GM21390 (cell line): Measurements from ENCODE around the gene INPP4B.

Experiments
- ATAC-seq: cut with Tn5 transposase; IDR thresholded peaks from one replicate; pipeline ENCODE4 v1.9.1; 2021; ENCODE audit not compliant: unreplicated experiment

INPP4B gene

DNA sequence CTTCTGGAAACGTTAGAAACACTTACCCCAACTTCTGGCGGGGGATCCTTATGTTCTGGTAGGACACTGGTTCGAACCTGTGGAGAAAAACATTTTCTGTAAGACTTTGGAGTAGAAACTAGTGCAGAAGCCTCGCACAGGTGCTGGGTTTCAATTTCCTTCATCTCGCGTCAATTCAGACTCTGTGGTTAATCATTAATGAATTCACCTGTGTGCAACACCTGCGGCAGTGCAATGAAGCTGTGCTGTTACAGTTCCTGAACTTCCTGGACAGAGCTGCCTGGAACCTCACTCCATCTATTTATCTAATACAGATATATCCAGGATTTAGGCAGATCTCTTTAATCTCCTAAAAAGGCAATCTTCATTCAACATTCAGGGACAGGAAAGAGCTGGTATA, 531.4 kb downstream of the INPP4B start:
- no peak for ATAC-seq

DNA sequence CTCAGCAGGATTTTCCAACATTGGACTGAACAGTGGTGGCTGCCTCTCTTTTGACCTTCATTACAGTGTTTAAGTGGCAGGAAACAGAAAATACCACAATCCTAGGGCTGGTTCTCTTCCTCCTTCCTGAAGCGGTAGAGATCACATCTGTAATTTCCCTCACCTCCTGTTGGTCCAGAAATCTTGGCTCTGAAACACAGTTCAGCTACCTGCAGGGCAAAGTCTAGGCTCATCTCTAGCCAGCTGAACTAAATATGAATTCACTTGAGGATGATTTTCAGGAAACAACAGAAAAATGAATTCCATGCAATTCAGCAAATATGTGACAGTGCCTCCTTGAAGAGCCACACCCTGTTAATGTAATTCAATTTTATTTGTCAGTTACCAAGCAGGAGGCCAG, 531.9 kb downstream of the INPP4B start:
- ATAC-seq: no peak

DNA sequence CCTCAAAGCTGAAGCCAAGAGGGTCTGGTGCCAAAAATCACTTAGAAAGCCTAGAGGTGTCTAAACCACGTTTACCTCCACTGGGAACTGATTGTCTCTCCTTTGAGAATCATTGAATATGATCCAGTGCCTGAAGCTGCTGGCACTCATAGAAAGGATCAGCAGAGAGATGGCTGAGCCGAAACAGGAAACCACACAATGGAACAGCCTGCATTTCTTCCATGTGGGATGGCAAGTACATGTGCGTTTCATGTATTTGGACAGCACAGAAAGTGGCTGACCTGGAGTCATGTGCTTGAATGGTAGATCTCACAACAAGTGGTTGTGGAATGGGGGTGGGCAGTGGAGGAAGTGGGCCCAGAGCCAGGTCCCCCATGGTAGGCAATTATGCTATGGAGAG, 533.7 kb downstream of the INPP4B start:
- ATAC-seq: no peak

DNA sequence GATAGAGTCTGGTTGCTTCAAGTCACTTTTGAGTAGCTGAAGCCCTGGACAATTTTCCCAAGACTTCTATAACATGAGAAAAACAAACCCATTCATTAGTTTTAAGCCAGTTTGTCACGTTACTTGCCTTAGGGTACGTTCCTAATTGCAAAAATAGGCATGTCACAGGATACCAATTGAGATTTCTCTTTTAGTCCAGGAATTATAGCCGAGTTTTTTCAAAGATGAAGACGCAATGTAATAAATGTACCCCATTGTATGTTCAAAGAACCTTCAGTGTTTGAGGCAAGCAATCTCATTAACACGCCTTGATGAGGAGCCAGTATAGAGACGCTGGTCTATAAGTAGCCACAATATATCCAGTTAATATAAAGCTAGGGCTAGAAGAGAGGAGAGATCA, 534.2 kb downstream of the INPP4B start:
- no peak for ATAC-seq

DNA sequence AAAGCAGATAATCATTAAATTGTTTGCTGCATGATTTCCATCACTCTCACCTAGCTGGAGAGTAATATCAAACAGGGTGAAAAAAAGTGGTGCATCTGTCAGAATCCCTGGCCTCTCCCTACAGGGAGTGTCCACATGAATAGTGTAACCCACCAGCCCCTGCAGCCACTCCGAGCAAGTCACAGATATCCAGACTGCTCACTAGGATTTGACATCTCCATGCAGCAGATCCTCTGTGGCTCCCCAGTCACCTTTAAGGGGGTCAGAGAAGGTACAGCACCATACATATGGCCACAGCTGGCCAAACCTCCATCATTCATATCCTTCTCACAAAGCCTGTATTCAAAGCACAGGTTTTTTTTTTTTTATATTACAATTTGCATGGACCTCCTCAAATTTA, 536.3 kb downstream of the INPP4B start:
- no peak for ATAC-seq

DNA sequence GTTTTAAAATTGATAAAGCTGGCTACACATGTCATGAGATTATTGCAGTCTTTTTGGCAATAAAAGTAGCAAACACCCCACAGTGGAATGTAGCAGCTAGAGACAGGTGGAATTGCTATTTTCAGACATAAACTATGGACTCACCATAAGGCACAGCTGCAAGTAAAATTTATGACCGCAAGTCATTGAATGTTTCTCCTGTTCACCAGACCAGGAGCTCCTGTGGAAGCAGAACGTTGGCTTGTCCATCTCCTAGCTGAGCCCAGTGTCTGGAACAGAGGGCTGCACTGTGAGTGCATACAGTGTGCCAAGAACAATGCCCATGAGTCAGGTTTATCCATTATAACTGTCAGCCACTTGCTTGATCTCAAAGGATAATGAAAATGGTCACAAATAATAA, 538.2 kb downstream of the INPP4B start:
- no peak for ATAC-seq

DNA sequence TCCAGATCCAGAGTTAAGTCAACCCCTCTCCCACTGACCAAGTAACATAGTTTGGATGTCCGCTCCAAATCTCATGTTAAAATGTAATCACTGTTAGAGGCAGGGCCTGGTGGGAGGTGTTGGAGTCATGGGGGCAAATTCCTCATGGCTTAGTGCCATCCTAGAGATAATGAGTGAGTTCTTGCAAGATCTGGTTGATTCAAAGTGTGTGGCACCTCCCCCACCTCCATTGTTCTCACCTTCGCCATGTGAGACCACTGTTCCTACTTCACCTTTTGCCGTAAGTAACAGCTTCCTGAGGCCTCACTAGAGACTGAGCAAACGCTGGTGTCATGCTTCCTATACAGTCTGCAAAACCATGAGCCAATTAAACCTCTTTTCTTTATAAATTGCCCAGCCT, 548.8 kb downstream of the INPP4B start:
- no peak for ATAC-seq

DNA sequence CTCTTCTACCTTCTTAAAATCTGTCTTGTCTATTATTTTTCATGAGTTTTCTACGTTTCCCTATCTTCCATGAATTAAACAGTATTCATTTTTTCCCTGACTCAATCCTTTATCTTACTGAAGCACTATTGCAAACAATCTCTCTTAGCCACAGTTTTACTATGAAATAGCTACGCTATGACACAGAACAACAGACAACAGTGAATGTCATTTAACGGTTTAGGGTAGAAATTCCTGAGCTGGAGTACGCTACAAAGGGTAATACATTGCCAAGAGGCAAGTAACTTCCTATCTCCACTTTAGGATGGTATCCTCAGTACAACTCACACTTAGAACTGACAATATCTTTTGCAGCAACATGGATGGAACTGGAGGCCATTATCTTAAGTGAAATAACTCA, 552.6 kb downstream of the INPP4B start:
- no peak for ATAC-seq

DNA sequence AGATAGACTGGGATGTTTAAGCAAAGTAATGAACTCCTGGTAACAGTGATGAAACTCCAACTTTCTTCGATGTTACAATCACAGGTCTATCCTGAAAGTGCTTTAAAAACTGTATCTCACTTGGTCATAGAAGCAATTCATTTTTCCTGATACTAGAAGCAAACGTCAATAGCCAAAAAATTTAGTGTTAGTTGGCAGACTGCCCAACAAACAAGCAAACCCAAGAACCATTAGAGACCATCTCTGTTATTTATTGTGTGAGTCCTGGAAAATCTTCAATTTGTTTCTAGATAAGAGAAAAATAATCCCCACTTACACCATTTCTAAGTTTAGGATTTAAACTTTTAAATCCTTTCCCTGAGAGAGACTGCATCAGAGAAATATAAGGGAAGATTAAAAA, 553.9 kb downstream of the INPP4B start:
- no peak for ATAC-seq

DNA sequence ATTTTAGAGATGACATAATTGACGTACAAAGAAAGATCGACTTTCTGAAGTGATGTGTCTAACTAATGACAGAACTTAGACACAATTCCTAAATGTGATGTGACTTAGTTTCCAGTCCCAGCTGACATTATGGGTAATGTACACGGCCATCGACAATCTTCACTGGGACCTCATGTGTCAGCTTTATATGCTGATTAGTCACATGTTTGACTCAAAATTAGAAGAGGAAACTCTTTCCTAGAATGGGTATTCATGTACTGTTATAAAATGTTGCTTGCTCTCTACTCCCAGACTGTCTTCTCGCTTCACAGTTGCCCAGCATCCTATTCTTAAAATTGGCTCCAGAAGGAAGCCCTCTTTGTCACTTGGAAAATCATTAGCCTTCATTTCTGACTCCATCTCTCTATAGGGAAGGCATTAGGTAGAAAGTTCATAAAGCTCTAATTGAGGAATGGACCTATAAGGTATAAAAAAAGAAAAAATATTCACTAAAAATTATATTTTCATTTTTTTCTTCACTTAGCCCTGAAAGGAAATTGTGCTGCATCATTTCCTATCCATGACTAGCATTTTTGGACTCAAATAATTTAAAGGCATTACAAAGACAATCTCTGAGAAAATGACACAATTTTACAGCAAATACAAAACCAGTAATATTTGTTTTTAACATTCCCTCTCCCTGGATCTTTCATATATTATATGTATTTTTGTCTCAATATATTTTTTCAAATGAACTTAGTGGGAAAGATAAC, 554.6 kb downstream of the INPP4B start:
- ATAC-seq: no peak

DNA sequence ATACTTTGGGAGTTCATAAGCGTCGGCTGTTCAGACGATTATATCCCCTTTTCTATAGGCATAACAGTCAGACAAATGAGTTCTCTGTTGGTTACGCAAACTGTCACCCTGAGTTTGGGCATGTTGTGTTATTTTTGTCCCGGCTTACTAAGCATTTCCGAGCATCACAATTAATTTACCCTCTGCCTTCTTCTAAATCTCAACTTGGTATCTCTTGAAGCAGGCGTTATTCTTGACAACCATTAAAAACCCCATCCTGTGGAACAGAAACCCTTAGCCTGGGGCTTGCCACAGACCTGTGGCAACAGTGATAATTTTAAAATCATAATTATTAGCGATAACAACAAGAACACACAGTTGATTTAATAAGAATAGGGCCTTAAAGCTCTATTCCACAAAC, 558.7 kb downstream of the INPP4B start:
- no peak for ATAC-seq

DNA sequence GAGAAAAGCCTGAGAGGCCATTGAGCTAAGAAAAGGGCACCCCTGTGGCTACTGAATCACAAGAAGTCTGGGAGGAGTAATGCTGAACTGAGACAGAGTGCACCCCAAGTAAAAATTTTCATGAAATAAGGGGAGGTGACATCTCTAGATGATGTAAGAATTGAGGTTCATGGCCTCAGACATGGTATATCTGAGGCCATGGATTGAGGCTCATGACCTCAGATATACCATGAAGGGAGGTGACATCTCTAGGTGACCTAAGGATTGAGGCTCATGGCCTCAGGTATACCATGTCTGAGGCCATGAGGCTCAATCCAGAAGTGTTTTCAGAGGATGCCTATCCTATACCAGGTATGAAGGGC, 560.9 kb downstream of the INPP4B start:
- no peak for ATAC-seq

DNA sequence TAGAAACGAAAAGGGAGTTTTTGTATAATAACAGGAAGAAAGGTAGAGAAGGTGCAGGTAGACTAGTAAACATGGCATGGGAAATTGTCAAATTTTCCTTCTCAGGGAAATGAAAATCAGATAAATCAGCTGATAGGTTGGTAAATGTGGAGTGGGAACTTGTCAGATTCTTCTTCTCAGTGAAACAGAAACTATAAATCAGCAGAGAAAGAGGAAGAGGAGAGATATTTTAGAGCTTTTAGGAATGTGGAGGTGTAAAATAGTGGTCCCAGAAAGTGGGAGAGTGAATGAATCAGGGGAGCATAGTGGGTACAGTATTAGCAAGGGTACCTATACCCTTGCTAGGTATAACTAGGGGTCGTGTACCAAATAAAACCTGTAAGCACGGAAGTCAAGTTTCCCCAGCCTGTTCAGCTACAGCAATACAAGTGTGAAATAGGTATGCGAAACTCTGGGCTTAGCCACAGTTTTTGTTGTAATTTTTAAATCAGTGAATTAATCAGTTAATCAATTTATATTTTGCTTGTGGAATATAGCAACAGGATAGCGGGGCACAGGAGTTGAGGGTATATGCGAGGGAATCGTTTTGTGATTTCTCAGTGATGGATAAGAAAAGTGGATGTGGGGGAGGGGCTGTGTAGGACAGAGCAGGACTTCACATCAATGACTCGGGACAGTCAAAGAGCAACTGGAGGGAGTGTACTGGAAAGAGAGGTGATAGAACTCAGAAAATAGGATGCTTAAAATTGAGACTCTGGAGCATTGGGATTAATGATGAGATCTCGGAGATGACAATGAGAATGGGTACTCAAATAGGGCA, 561.5 kb downstream of the INPP4B start:
- ATAC-seq: no peak

DNA sequence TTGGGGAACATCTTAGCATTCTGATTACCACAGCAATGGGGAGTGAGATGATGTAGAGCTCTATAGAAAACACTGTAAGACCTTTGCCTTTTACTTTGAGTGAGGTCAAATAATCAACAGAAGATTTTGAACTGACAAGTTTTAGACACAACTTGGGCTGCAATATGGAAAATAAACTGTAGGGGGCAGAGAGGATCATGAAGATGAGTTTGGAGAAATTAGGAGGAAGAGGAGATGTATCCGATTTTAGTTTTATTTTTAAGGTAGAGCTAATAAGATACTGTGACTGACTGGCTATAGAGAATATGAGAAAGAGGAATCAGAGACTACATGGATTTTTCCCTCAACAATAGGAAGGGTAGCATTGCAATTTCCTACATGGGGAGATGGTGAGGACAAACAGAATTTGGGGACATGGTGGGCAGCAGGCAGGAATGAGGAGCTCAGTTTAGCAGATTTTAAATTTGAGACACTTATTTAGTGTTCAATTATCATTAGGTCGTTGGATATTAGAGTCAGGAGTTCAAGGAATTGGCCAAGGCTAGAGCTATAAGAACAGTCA, 563.1 kb downstream of the INPP4B start:
- no peak for ATAC-seq

DNA sequence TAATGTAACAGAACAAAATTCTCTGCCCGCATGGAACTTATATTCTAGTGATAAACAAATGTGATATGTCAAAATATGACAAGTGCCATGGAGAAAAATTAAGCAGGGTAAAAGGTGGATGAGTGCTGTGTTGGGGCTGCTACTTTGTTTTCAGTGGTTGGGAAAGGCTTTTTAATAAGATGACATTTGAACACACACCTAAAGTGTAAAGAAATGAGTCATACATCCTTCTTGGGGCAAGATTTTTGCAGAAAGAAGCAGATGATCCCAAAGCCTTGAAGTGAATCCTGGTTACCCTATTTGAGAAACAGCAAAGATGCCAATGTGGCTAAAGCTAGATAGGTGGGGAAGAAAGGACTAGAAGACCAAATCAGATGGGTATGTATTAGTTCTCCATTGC, 564.1 kb downstream of the INPP4B start:
- ATAC-seq: no peak

DNA sequence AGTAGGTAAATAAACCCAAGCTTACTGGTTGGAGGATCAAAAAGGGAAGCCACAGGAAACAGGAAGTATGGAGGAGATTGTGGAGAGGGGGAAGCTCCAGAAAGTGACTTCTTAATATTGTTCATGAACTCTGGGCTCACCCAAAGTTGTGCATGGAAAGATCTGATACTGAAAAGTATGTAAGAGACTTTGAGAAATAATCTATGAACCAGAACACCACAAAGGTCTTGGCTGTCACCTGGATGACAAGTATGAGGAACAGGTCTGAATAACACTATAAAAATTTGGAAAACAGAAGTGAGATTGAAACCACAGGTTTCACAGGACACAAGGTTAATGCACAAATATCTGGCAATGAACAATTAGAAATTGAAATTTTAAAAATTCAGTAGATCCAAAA, 567.4 kb downstream of the INPP4B start:
- no peak for ATAC-seq

DNA sequence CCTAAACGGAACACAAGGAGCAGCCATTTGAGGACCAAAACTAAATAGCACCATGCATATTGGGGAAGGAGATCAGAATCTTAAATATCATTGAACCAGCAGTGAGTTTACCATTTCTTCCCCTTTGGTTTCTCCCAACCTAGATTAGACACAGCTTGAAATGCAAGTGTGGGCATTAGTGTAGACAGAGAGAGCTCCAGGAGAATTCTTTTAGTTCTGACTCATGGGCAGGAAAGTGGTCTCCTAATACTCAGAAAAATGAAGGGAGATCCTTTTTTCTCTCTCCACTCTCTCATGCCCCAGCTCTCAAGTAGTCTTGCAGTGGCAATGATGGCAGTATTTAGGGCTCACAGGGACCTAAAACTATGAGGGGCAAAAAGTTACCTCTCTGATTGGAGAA, 567.9 kb downstream of the INPP4B start:
- ATAC-seq: no peak

DNA sequence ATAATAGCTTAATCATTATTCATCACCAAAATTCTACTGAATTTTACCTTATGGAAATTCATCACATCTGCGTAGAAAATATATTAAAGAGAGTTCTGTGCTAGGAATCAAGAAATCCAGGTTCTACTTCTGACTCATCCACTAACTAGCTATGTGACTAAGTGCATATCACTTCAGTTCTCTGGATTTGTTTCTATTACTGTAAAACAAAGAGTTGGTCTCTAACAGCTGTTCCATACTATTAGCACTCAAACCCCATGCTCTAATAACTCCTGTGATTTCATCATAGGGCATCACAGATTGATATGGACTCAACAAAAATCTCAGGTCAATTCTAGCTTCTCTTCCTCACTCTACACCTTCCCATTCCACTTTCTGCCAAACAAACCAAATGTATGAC, 572.0 kb downstream of the INPP4B start:
- no peak for ATAC-seq

DNA sequence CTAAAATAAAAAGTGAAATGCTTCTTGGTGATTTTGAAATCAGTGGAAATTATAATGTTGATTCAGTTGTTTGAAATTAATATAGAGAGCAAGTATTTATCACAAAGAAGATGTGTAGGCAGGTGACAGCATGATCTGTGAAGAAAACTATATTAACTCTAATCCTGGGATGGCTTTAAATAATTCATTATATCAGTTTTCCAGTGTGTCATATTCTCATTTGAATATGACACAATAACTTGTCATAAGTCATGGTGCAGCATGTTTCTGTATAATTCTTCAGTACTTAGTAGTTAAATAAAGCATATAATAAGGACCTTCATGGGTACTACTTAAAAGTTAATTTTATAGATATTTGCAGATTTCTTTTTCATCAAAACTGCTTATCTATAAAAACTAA, 573.6 kb downstream of the INPP4B start:
- no peak for ATAC-seq

DNA sequence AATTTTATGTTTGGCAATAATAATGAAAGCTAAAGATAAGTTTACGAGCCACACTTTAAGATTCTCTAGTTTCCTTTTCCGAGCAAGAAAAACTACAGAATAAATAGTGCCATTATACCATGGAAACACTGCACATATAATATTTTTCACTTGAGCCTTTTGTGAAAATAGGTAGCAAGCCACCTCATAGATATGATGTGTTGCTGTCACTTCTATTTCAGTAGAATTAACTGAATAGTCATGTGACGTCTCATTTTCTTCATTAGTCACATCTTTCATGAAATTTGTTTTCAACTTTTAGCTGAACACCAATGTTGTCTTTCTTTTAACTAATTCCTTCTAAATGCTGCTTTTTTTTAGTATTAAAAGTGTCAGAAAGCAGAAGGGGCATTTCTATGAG, 574.3 kb downstream of the INPP4B start:
- ATAC-seq: no peak

DNA sequence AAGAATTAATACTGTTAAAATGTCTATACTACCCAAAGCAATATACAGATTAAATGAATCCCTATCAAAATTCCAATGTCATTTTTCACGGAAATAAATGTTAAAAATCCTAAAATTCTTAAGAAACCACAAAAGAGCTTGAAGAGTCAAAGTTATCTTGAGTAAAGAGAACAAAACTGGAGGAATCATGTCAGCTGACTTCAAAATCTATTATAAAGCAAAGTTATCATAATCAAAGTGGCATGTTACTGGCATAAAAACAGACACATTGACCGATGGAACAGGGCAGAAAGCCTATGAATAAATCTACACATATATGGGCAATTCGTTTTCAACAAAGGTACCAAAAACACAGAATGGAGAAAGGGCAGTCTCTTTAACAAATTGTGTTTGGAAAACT, 579.0 kb downstream of the INPP4B start:
- no peak for ATAC-seq

DNA sequence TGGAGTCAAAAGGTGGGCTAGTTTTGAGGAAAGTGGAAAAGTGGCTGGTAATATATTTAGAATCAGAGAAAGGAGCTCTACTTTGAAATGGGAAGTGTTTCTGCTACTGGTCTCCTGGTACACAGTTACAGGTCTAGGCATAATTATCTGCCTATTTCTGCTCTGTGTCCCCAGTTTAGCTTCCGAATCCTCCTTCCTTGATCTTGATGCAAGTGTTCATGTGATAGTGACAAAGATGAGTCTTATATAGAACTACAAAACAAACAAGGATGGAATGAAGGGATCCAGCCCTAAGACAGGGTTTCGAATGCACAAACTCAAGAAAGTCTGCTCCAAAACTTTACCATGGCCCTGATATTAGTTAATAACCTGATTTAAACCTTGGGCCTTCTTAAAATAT, 580.2 kb downstream of the INPP4B start:
- no peak for ATAC-seq
